Measurements from ENCODE around the gene ST7.

The ST7 gene

DNA sequence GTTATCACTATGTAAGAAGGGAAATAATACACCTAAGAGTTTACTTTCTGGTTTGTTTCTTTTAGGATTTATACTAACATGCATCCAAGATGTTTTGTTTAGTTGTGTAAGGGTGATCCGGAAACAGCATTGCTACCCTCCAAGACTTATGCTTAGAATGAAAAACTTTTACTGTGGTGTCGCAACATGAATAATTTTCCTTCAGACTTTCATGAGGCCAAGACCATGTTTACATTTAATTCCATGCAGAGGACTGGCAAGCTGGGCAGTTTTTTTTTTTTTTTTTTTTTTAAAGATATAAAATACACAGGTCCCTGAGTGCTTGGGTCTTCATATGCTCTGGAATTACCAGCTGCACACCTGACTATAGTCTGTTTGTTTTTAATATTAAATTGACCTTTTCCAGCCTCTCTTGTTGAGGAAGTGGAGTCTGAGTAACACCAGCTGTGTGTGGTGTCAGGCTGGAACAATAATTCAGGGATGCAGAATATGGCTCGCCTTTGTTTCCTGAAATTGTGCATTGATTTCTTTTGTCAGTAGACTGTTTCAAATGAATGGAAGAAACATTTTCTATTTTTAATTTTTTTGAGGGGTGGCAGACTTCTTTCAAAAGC is 81.7 kb downstream of the ST7 start:
- no peak for DNase-seq

DNA sequence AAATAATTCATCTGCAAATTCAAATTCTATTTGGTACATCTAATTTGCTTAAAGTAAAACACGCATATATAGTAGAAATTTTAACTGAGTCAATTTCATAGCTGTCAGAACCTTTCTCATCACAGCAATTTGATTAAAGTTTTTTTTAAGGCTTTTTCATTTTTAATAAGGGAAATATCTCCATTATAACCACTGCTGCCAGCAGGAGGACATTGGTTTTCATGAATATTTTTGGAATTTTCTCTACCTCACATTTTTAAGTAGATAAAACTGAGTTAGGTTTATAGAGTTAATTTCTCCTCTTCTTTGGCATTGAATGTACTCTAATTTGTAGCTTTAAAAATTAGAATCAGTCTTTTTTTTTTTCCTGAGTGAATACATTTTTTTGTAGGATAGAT is 82.2 kb downstream of the ST7 start:
- DNase-seq: no peak

DNA sequence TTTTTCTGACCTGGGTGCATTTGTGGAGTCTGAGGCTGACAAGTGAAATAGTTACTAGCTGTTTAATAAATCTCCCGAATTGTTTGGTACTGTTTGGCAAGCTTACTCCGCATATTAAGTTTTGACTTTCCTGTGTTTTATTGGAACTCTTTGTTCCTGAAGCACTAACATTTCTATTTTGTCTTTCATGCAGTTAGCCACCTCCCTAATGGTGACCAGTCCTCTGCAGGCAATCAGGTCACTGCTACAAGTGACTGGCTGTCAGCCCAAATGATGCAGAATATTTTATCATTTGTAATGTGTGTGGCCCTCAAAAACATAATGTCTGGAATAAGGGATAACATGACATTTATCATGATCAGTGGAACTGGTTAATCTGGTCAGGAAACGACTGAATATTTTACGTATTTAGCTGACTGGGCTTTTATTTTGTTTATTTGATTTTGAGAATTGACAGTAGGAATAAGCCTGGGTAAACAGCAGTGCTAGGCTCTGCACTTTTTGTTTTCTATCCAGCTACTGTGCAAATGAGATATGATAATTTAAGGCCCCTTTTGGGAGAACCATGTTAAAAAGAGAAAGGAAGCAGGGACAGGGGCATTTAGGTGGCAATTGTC is 82.9 kb downstream of the ST7 start:
- DNase-seq: no peak

DNA sequence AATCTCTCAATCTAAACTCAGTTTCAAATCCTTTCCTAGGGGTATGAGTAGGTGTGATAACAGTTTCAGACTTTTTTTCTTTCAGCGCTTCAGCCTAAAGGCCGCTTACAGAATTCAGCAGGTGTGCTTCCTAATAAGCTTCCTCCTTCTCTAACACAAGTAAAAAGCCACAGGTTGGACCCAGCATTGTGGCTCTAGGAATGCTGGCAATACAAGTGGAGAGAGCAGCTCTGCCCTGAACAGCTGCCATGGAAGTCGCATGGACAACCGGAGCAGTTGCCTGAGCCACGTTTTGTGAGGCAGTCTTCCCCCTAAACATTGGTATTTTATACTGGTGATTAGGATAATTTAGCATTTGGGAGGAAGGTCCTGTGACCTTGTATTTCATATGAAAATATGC is 83.5 kb downstream of the ST7 start:
- no peak for DNase-seq

GRCh38 chr7:117038408-117038807 is 85.1 kb downstream of the ST7 start:
- no peak for DNase-seq

GRCh38 chr7:117041007-117041406 is 87.7 kb downstream of the ST7 start:
- no peak for DNase-seq

DNA sequence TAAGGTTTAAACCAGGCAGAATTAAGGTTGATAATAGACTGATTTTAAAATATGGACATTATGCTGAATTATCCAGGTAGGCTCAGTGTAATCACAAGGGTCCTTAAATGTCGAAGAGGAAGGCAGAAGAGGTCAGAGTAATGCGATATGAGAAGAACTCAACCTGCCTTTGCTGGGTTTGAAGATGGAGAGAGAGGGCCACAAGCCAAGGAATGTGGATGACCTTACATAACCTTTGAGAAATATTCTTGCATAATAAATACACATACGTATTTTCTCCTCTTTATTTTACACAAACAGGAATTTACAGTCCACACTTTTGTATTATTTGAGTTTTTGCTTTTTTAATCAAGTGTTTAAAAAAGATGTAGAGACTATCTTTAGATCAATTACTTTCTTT is 88.5 kb downstream of the ST7 start:
- DNase-seq: no peak

DNA sequence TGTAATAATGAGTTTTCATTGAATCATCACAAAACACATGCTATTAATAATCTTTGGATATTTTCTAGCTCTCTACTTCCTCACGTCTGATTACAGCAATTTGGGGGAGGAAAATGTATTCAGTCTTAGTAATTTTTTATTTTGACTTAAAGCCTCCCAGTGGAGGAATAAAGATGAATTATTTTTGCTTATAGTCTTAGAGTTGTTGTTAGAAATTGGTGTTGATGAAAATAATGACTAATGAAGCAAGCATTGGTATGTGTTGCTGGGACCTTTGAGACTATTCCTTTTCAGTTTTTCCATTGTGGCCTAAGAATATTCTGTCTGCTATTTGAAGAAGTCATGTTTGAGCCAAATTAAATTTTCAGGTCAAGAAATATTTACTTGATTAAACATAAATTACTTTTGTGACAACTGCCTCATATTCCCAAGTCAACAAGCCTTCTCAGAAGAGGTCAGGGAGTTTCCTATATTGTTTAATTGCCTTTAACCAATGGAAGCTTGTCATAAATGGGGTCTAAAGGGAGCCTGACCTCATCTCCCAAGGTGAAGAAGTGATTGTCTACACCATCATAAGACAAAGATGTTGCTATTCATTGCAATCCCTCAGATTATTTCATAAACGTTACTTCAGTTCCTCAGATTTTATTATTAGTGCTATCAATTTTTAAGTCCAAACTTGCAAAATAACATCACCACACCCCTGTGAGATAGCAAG is 90.0 kb downstream of the ST7 start:
- DNase-seq: peak; percentile 42 to 75

GRCh38 chr7:117044664-117045063 is 91.4 kb downstream of the ST7 start:
- DNase-seq: no peak

DNA sequence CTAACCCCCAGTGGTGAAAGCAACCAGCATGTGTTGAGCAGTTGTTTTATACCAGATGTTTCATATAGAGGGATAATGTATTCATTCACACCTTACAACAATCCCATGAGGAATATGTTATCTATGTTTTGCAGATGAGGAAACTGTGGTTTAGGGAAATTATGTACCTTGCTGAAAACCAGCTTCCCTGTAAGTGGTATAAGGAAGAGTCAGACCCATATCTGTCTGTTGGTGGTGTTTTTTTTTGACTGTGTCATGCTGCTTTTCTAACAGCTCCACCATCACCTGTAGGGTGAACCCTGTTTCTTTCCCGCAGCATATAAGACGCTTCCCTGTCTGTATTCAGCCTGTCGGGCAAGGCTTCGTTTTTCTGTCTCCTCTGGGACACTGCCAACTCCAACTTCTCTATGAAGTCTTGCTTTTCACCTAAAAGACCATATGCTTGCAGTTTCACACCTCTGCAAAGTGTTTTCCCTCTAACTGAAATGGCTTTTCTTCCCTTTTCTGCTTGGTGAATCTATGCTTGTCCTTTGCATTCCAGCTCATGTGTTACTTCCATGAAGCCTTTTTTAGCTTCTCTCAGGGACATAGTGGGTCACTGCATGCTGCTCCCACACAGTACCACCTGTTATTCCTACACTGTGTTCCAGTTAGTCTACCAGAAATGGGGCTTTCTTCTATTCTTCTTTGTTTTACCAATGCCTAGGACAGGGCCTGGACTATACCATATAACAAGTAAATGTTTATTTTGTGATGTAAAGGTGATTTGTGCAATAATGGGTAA is 92.8 kb downstream of the ST7 start:
- DNase-seq: peak in 1 of 2 donors; percentile 8

GRCh38 chr7:117047496-117047895 is 94.2 kb downstream of the ST7 start:
- peak in 1 of 2 donors; percentile 3 for DNase-seq

DNA sequence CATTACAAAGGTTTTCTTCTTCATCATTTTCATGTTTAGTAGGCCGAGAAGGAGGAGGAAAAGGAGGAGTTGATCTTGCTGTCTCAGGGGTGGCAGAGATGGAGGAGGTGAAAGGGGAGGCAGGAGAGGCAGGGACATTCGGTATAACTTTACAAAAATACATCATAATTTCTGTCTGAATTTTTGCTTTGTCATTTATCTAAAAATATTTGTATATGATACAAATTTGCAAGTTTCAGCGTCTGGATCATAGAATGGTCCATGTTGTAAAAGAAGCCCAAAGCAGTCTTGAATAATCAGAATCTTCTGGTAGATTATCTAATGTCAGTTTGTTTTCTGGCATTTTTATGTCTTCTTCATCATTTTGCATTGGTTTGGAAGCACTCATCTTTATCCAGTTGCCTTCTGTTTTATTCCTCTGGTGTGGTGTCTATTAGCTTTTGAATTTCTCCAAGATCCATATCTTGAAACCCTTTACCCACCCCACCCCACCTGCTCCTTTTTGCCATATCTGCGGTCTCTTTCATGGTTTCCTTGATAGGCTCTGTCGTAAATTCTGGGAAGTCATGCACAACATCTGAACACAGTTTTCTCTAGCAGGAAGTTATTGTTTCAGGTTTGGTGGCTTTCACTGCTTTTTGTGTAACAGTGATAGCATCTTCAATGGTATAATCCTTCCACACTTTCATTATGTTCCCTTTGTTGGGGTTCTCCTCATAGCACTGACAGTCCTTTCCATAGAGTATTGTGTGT is 95.0 kb downstream of the ST7 start:
- DNase-seq: no peak

GRCh38 chr7:117048882-117049281 is 95.6 kb downstream of the ST7 start:
- DNase-seq: no peak

DNA sequence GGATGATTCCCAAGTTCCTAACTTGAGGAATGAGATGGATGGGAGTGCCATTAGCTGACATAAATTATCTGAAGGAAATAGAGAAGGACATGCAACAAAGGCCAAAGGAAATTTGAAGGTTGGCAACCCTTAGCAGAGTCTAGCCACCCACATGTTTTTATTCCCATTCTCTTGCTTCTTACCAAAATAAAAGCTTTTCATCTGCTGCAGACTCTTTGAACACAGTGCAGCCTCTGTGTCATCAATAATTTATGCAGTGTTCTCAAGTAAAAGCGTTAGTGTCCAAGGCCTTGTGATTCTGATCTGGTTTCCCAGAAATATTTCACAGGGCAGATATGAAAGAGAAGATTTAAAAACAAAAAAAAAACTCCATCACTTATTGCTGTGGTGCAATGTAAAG is 98.5 kb downstream of the ST7 start:
- DNase-seq: no peak

DNA sequence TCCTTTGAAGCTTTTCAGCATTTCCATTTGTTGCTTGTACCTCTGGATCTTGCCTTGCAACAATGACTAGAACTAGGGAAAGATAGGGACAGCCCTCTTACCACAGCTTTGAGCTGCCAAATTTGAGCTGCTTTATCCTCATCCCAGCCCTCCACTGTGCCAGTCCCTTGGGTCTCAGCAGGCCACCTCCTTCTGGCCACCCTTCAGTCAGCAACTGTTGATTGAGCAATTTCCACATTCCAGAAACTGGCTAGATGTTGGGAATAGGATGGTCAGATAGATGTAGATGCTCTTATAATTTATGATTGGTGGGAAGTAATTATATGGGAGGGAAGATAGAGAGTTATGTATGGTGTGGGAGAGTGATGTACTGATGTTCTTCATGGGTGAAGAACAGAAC is 100.1 kb downstream of the ST7 start:
- no peak for DNase-seq

DNA sequence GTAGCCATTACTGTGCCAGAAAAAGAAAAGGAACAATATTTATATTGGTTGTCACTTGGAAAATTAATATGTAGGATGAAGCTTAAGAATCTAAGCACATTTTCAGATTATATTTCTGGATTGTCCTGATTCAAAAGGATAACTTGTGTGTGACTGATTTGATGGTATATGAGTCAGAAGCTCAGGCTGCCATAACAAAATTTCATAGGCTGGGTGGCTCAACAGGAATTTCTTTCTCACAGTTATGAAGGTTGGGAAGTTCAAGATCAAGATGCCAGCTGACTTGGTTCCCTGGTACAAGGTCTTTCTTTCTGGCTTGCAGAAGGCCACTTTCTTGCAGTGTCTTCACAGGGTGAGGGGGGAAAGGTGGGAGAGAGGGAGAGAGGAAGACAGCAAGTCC is 108.5 kb downstream of the ST7 start:
- DNase-seq: no peak

GRCh38 chr7:117062300-117062699 is 109.0 kb downstream of the ST7 start:
- no peak for DNase-seq

GRCh38 chr7:117064688-117065087 is 111.4 kb downstream of the ST7 start:
- DNase-seq: no peak

DNA sequence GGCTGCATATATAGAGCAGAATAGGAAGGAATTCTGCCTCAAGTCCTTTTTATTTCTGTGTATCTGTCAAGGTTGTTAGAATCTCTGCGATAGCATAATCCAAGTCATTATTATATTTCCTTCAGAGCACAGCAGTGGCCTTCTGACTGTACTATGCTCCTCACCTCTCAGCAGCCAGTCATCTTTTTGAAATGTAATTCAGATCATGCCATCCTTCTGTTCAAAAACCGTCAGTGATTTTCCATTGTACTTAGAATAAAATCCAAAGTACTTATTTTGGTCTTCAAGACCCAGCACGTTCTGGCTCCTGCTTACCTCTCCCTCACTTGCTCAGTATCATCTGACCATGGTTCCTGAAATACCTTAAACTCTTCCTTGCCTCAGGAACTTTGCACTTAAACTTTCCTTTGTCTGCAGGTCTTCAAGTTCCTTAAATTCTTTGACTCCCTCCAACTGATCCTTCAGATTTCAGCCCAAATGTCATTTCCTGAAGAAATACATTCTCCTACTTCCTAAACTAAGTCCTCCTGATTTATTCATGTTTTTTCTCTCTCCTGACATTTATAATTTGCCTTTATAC is 112.4 kb downstream of the ST7 start:
- DNase-seq: no peak

DNA sequence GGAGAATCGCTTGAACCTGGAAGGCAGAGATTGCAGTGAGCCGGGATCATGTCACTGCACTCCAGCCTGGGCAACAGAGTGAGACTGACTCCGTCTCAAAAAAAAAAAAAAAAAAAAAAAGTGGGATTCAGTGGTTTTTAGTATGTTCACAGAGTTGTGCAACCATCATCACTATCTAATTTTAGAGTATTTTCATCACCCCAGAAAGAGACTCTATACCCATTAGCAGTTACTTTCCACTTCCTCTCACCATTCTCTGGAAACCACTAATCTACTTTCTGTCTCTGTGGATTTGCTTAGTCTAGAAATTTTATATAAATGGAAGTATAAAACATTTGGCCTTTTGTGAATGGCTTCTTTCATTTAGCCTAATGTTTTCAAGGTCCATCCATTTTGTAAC is 113.4 kb downstream of the ST7 start:
- peak; percentile 71 to 80 for DNase-seq

GRCh38 chr7:117067340-117067739 is 114.0 kb downstream of the ST7 start:
- DNase-seq: peak in 1 of 2 donors; percentile 31

DNA sequence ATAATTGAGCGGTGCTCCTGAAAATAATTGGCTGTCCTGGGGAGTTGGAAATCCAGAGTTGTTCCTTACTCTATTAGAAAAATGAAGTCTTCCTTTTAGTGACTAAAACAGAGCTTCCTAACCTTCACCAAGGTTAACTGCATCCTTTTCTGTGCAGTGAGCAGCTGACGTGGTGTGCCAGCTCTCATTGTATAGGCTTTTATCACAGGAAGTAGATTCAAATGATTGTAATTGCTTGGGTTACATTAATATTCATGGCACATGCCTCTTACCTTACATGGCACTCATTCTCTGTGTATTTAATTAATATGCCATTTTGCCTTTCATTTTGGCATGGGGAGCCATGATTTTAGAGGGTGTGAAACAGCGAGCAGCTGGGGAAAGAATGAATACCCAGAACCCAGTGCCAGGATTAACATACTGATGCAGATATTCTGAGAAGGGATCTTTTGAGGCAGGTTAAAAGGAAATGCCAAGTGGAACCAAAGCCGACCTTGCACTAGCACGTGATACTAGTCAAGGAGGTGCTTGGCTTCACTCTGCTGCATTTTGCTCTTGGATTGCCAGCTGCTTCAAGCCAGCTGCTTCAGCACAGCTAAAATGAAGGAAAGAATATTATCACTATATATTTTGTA is 115.3 kb downstream of the ST7 start:
- no peak for DNase-seq

Measured in inflammatory macrophage treated with lipopolysaccharide for 1 hour (primary cell).